Osteocyte (in vitro differentiated cells): Measurements from ENCODE around the gene GOLGA8T. TPM values are rescaled to one million over a fixed set of nuclear protein-coding genes. Genes with fewer than 3 reads are reported as not detected.
A peak's percentile ranks its signal among the peaks of the same experiment; 100 is the strongest.
"Not testable (repeated sequence)": the region's sequence is repeated elsewhere in the genome, so short reads cannot be mapped to it uniquely, and the experiment has no call there.

Experiments used
- DNase-seq: peaks from one replicate; pipeline ENCODE4 v3.0.0; 2021; ENCODE audit warnings: mixed read lengths; ENCODE audit not compliant: unreplicated experiment; ENCODE audit errors: extremely low spot score
- H3K27ac Mint-ChIP-seq: one replicate; pipeline ENCODE4 v1.8.0; 2021; ENCODE audit warnings: mild to moderate bottlenecking, mixed read lengths; ENCODE audit not compliant: unreplicated experiment
- H3K27me3 Mint-ChIP-seq: one replicate; pipeline ENCODE4 v1.8.0; 2021; ENCODE audit warnings: mixed read lengths; ENCODE audit not compliant: unreplicated experiment
- H3K36me3 Mint-ChIP-seq: one replicate; pipeline ENCODE4 v1.8.0; 2021; ENCODE audit warnings: mixed read lengths; ENCODE audit not compliant: unreplicated experiment
- H3K4me1 Mint-ChIP-seq: one replicate; pipeline ENCODE4 v1.8.0; 2021; ENCODE audit warnings: mixed read lengths; ENCODE audit not compliant: unreplicated experiment
- H3K4me3 Mint-ChIP-seq: one replicate; pipeline ENCODE4 v1.8.0; 2021; ENCODE audit warnings: mild to moderate bottlenecking, moderate library complexity, mixed read lengths; ENCODE audit not compliant: unreplicated experiment
- H3K9me3 Mint-ChIP-seq: one replicate; pipeline ENCODE4 v1.8.0; 2021; ENCODE audit warnings: mixed read lengths; ENCODE audit not compliant: unreplicated experiment
- CTCF ChIP-seq: fragments of 200-600 bp; sonication (generic); IDR thresholded peaks from 2 replicates; pipeline ENCODE4 v1.5.0; 2021; ENCODE audit warnings: antibody characterized with exemption, mild to moderate bottlenecking, moderate library complexity
- total RNA-seq: library from RNA; stranded (reverse); gene quantifications from 2 replicates; pipeline ENCODE4 v1.2.1, GENCODE V29; 2021

Gene GOLGA8T
- total RNA-seq, 1 donor from 2014 or later, result 0.94 TPM

- not testable (repeated sequence) for H3K27ac Mint-ChIP-seq, H3K9me3 Mint-ChIP-seq, H3K27me3 Mint-ChIP-seq, DNase-seq, H3K4me1 Mint-ChIP-seq, H3K4me3 Mint-ChIP-seq, H3K36me3 Mint-ChIP-seq
- TF ChIP-seq CTCF, result peak; percentile 21
Measured at GRCh38 chr15:30162479-30163357, 27.9 kb downstream of the GOLGA8T start.

- H3K4me3 Mint-ChIP-seq, H3K27ac Mint-ChIP-seq: not testable (repeated sequence)
Measured at GRCh38 chr15:30163759-30164158, 28.9 kb downstream of the GOLGA8T start.

DNA sequence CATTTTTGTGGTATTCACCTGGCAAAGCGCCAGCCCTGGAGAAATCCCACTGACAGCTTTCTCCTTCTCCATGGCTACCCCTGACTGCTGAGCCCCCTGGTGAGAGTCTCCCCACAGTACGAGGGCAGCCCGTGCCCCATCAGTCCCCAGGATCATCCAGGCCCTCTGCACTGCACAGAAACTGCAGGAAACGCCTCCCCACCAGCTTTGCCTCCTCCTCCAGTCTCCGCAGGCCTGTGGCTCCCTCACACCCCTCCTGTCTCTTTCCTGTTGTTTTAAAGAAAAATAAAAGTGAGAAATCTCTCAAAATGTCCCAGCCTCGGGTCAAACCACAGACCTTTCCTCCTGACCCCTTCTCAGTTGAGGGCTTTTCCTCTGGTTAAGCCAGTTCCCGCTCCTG, 29.4 kb downstream of the GOLGA8T start:
- H3K27me3 Mint-ChIP-seq, H3K27ac Mint-ChIP-seq, H3K4me1 Mint-ChIP-seq, DNase-seq, H3K9me3 Mint-ChIP-seq, H3K36me3 Mint-ChIP-seq, H3K4me3 Mint-ChIP-seq: not testable (repeated sequence)

More at GRCh38 chr15:30163759-30164158, 28.9 kb downstream of the GOLGA8T start:
- not testable (repeated sequence) for H3K36me3 Mint-ChIP-seq, DNase-seq, H3K27me3 Mint-ChIP-seq, H3K4me1 Mint-ChIP-seq, H3K9me3 Mint-ChIP-seq

DNA sequence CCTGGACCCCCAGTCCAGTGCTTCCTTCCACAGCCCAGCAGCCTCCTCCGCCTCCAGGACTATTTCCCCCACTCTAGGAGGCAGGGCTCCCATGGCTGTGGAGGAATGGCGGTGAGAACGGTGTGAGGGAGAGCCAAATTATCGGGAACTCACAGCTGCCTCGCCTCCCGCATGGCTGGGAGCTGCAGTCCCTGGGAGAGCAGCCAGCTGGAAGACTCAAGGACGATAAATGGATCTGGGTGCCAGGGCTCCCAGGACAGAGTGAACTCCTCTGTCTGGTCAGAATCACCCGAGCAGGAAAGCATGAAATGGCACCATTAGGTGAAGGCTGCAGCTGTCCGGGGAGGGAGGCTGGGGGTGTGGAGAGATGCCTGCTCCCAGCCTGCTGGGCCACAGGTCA, 32.6 kb downstream of the GOLGA8T start:
- not testable (repeated sequence) for H3K4me1 Mint-ChIP-seq, H3K9me3 Mint-ChIP-seq, H3K36me3 Mint-ChIP-seq, H3K4me3 Mint-ChIP-seq, H3K27ac Mint-ChIP-seq, H3K27me3 Mint-ChIP-seq, DNase-seq

GRCh38 chr15:30167886-30168285, 33.0 kb downstream of the GOLGA8T start:
- not testable (repeated sequence) for H3K9me3 Mint-ChIP-seq, H3K27me3 Mint-ChIP-seq, H3K4me3 Mint-ChIP-seq, DNase-seq, H3K4me1 Mint-ChIP-seq, H3K36me3 Mint-ChIP-seq, H3K27ac Mint-ChIP-seq

- not testable (repeated sequence) for DNase-seq, H3K36me3 Mint-ChIP-seq, H3K4me1 Mint-ChIP-seq, H3K9me3 Mint-ChIP-seq, H3K4me3 Mint-ChIP-seq, H3K27me3 Mint-ChIP-seq, H3K27ac Mint-ChIP-seq
Measured at GRCh38 chr15:30171452-30171851, 36.6 kb downstream of the GOLGA8T start.

DNA sequence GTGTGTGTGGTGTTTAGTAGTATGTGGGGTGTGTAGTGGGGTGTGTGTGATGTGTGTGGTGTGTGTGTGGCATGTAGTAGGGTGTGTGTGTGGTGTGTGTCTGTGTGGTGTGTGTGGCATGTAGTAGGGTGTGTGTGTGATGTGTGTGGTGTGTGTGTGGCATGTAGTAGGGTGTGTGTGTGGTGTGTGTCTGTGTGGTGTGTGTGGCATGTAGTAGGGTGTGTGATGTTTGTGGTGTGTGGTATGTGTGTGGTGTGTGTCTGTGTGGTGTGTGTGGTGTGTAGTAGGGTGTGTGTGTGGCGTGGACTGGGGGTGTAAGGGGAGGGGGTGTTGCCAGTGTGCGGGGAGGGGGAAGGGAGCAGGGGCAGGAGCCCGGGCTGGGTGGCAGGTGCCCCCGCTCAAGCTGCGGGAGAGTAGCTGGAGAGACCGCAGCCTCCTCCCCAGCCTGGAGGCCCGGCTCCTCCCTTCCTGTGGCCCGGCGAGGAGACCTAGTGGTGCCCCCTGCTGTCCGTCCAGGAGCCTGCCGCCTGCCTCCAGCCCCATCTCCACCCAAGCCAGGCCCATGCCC, 38.3 kb downstream of the GOLGA8T start:
- H3K27ac Mint-ChIP-seq, H3K36me3 Mint-ChIP-seq, H3K4me3 Mint-ChIP-seq, H3K27me3 Mint-ChIP-seq, H3K4me1 Mint-ChIP-seq, H3K9me3 Mint-ChIP-seq: not testable (repeated sequence)
- peak; percentile 86 for DNase-seq
- peak; percentile 45 for TF ChIP-seq CTCF

- not testable (repeated sequence) for H3K27me3 Mint-ChIP-seq, DNase-seq, H3K36me3 Mint-ChIP-seq, H3K4me3 Mint-ChIP-seq, H3K4me1 Mint-ChIP-seq, H3K27ac Mint-ChIP-seq, H3K9me3 Mint-ChIP-seq
Measured at GRCh38 chr15:30175291-30175690, 40.4 kb downstream of the GOLGA8T start.

DNA sequence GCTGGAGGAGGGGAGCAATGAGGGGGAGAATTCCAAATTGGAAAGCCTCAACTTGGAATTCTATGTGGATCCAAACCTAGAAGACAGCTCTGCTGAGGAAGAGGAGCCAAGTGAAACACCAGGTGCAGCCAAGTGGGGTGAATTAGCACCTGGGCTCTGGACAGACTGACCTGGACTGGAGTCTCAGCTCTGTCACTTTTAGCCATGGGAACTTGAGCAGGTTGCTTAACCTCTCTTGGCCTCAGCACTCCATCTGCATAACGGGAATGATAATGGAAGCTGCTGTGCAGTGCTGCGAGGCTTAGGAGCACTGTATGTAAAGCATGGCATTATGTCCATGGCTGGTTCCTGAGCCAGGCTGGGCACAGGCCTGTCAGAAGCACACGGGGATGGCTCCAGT, 41.8 kb downstream of the GOLGA8T start:
- not testable (repeated sequence) for H3K27ac Mint-ChIP-seq, DNase-seq, H3K27me3 Mint-ChIP-seq, H3K4me3 Mint-ChIP-seq, H3K36me3 Mint-ChIP-seq, H3K9me3 Mint-ChIP-seq, H3K4me1 Mint-ChIP-seq

GRCh38 chr15:30179814-30180213, 45.0 kb downstream of the GOLGA8T start:
- H3K9me3 Mint-ChIP-seq, H3K27me3 Mint-ChIP-seq, H3K36me3 Mint-ChIP-seq, DNase-seq, H3K4me3 Mint-ChIP-seq, H3K27ac Mint-ChIP-seq, H3K4me1 Mint-ChIP-seq: not testable (repeated sequence)
